Choroid plexus epithelial cell (primary cell): ENCODE data around the gene TNFRSF25.

Source experiments
- DNase-seq: peaks from one replicate; pipeline ENCODE4 v3.0.0-alpha.2; 2010; ENCODE audit warnings: low read depth
- H3K4me3 ChIP-seq: 2 replicates; pipeline ENCODE4 v1.5.1; 2011; ENCODE audit warnings: low read depth, mild to moderate bottlenecking, control low read depth, low read length, moderate library complexity
- CTCF ChIP-seq: conservative IDR thresholded peaks from 2 replicates; pipeline ENCODE4 v1.5.1; 2011; ENCODE audit warnings: low read depth, mild to moderate bottlenecking, control low read depth, inconsistent platforms, low read length, moderate library complexity

The TNFRSF25 gene

DNA sequence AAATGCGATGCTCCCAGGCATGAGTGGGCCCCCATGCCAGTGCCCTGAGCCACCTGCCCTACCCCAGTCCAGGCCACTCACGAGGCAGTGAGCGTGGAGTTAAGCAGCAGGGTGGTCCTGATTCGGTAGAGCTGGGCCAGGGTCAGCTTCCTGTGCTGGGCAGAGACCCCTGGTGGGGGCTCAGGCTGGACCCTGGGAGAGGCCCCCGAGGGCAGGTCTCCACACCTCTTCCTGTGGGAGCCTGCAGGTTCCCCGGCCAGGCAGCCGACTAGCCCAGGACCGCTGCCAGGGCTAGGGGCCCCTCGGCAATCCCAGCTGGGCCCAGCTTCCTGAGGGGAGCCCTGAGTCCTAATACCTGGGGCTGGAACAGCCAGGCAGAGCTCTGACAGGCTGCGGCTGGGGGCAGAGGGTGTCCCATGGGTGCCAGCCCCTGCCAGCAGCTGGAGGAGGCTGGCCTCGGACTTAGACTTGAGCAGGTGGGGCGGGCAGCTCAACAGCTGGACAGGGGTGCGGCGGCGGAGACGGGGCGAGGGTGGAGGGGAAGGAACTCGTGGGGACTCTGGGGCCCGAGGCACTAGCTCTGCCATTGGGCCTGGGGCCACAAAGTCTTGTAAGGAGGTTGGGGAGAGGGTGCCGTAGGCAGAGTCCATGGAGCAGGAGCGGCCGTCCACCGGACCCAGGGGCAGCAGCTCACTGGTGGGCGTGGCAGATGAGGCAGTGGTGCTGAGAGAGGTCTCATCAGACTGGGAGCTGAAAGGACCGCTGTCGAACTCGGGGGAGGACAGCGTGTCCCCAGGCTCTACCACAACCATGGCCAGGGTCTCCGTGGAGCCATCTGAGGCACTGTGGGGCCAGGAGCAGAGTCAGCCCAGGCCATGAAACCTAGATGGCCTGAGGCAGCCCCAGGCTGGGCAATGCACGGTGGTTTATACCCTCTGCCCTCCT, 2.0 kb upstream of the TNFRSF25 start:
- no peak for DNase-seq
- no peak for TF ChIP-seq CTCF

DNA sequence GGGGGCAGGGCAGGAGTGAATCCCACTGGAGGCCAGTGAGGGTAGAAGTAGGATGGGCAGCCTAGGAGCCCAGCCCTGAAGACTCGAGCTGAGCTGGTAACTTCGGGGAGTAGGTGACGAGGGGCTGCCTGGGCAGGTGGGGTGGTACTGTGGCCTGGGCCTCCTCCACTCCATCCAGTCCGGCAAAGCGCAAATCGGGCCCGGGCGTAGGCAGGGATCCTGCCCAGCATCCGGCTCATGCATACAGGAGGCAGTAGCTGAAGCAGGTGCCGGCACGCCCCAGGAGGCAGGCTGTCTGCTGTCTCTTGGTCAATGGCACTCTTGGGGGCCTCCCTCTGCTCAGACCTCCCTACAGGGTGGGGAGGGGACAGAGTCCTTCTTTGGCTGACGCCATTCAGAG, 1.3 kb upstream of the TNFRSF25 start:
- TF ChIP-seq CTCF: no peak
- no peak overlapping the region for H3K4me3 ChIP-seq
- no peak for DNase-seq

More for the DNA sequence above, 2.0 kb upstream of the TNFRSF25 start:
- no peak overlapping the region for H3K4me3 ChIP-seq

DNA sequence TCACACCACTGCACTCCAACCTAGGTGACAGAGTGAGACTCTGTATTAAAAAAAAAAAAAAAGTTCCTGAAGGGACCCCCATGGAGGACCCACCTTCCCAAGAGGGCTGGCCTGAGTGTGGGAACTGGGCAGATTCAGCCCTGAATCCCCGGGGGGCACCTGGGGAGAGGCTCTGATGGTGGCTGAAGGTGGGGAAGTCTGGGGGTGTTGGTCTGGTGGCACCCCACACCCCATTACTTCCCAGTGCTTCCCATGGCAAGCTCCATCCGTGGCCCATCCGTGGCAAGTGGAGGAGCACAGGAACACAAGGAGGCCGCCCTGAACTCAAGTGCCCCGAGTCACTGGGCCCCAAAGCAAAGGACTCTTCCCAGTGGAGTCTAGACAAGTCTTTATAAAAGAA, 778 bp upstream of the TNFRSF25 start:
- TF ChIP-seq CTCF: no peak
- H3K4me3 ChIP-seq: no peak overlapping the region
- DNase-seq: no peak

- no peak for DNase-seq
- no peak for TF ChIP-seq CTCF
- no peak overlapping the region for H3K4me3 ChIP-seq
Measured at GRCh38 chr1:6465461-6466005, 440 bp downstream of the TNFRSF25 start.

DNA sequence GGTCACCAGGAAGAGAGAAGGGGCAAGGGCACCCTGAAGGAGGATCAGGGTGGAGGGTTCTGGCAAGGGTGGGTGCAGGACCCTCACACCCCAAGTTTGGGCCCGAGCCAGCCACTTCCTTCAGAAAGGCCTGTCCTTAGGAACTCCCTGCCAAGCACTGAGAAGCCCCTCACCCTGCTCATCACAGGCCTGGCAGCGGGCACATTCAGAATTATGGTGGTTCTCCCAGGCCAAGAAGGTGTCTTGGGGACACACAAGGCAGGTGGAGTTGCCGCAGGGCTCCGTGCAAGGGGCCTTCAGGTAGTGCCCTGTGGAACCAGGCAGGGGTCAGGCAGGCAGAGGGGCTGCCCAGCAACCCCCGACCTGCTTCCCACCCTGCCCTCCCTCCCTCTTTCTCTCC, 1.1 kb downstream of the TNFRSF25 start:
- no peak for TF ChIP-seq CTCF
- no peak overlapping the region for H3K4me3 ChIP-seq

DNA sequence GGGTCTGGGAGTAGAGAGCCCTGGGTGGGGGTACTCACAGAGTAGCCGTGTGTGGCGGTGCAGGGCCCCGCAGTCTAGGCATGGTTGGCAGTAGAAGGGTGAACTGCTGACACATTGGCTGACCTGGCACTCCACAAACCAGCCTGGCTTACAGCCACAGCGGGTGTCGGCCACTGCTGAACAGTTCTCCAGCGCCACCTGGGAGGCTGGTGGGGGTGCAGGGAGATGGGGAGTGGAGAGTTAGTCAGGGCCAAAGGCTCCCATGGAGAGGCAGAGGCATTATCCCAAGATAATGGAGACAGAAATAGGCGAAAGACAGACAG, 1.5 kb downstream of the TNFRSF25 start:
- no peak overlapping the region for H3K4me3 ChIP-seq
- DNase-seq: no peak
- TF ChIP-seq CTCF: no peak

More for the DNA sequence above, 1.1 kb downstream of the TNFRSF25 start:
- no peak for DNase-seq

- DNase-seq: no peak
- TF ChIP-seq CTCF: no peak
- no peak overlapping the region for H3K4me3 ChIP-seq
Measured at GRCh38 chr1:6463120-6463412, 2.9 kb downstream of the TNFRSF25 start.
